Stimulated activated CD4-positive, alpha-beta T cell treated with anti-CD3 and anti-CD28 coated beads, Interleukin-12 subunit alpha, Interleukin-12 subunit beta, amount 100 ng/mL, for 24 hours (primary cell): Measurements from ENCODE around the gene DGCR6.
"Not testable (repeated sequence)": the region's sequence is repeated elsewhere in the genome, so short reads cannot be mapped to it uniquely, and the experiment has no call there.

Experiments used
- DNase-seq, 2 experiments: peaks; one replicate each; pipeline ENCODE4 v3.0.0-alpha.2; 2020; ENCODE audit warnings: low read depth in 2 of 2

Gene DGCR6

GRCh38 chr22:18960166-18960820, 54.2 kb downstream of the DGCR6 start:
- not testable (repeated sequence) for DNase-seq

- not testable (repeated sequence) for DNase-seq
These were observed 55.1 kb downstream of the DGCR6 start for GRCh38 chr22:18961201-18961600.
